PC-9 (cell line): ENCODE data around the gene TVP23A. TPM values are rescaled to one million over a fixed set of nuclear protein-coding genes. Genes with fewer than 3 reads are reported as not detected.

Experiments used
- BruUV-seq: library from RNA; stranded (reverse); fragments of 400-500 nt; replicated peaks from 2 replicates; lab custom pipeline; 2021; lab: Mats Ljungman, UMichigan
- CTCF ChIA-PET: fragments of 300-600 bp; sonication (Branson Sonifier 250); formaldehyde crosslinking; loops from one replicate; lab custom pipeline; 2022; ENCODE audit warnings: antibody characterized with exemption; lab: Charles Lee
- POLR2A ChIA-PET: fragments of 300-600 bp; sonication (Branson Sonifier 250); formaldehyde crosslinking; loops from one replicate; lab custom pipeline; 2022; ENCODE audit warnings: antibody characterized with exemption; ENCODE audit not compliant: unreplicated experiment; lab: Charles Lee
- DNase-seq, 2 experiments: peaks; one replicate each; pipeline versions ENCODE4 v3.0.0 to v3.0.0-alpha.2; 2015 to 2022; ENCODE audit warnings: mixed read lengths in 1 of 2
- H2AFZ ChIP-seq: fragments of 200-600 bp; sonication (generic); 2 replicates; pipeline ENCODE4 v1.8.1; 2017; ENCODE audit warnings: antibody characterized with exemption
- H3F3A ChIP-seq: fragments of 200-600 bp; sonication (generic); 2 replicates; pipeline ENCODE4 v1.8.1; 2017; ENCODE audit warnings: antibody characterized with exemption, mild to moderate bottlenecking, low read depth; ENCODE audit not compliant: insufficient read depth
- H3K27ac ChIP-seq: fragments of 200-600 bp; sonication (generic); 2 replicates; pipeline ENCODE4 v1.6.1; 2016; ENCODE audit warnings: mixed run types
- H3K27me3 ChIP-seq: fragments of 200-600 bp; sonication (generic); 2 replicates; pipeline ENCODE4 v1.6.1; 2016; ENCODE audit warnings: low read depth, mixed run types; ENCODE audit not compliant: insufficient read depth
- H3K36me3 ChIP-seq: fragments of 200-600 bp; sonication (generic); 2 replicates; pipeline ENCODE4 v1.6.1; 2016; ENCODE audit warnings: low read depth, mixed run types
- H3K4me1 ChIP-seq: fragments of 200-600 bp; sonication (generic); replicated peaks from 2 replicates; pipeline ENCODE4 v1.6.1; 2016; ENCODE audit warnings: mixed run types; ENCODE audit not compliant: insufficient read depth
- H3K4me2 ChIP-seq: fragments of 200-600 bp; sonication (generic); 2 replicates; pipeline ENCODE4 v1.6.1; 2017; ENCODE audit warnings: mixed run types
- H3K4me3 ChIP-seq: fragments of 200-600 bp; sonication (generic); 2 replicates; pipeline ENCODE4 v1.6.1; 2016; ENCODE audit warnings: mixed run types
- H3K79me2 ChIP-seq: fragments of 200-600 bp; sonication (generic); 2 replicates; pipeline ENCODE4 v1.6.1; 2017; ENCODE audit warnings: low read depth, mixed run types
- H3K9me2 ChIP-seq: fragments of 200-600 bp; sonication (generic); 2 replicates; pipeline ENCODE4 v1.8.1; 2017; ENCODE audit warnings: mild to moderate bottlenecking; ENCODE audit not compliant: insufficient read depth
- H3K9me3 ChIP-seq: fragments of 200-600 bp; sonication (generic); 2 replicates; pipeline ENCODE4 v1.8.1; 2016; ENCODE audit warnings: low read depth; ENCODE audit not compliant: insufficient read depth
- H4K20me1 ChIP-seq: fragments of 200-600 bp; sonication (generic); 2 replicates; pipeline ENCODE4 v1.8.1; 2017; ENCODE audit not compliant: insufficient read depth
- EZH2 ChIP-seq: fragments of 200-600 bp; sonication (generic); IDR thresholded peaks from 2 replicates; pipeline ENCODE4 v1.8.0; 2017; ENCODE audit warnings: antibody characterized with exemption, low read depth
- intact Hi-C: fragments of 100-400 bp; cut with micrococcal nuclease; formaldehyde crosslinking; loops from one replicate; pipeline ENCODE4 v1.10.0; 2022; ENCODE audit not compliant: unreplicated experiment
- total RNA-seq: library from RNA; stranded (reverse); gene quantifications from 2 replicates; pipeline ENCODE4 v1.2.3, GENCODE V29; 2021
- TF ChIP-seq, protein P1 (sequence below): fragments of 200-600 bp; sonication (generic); conservative IDR thresholded peaks from 2 replicates; pipeline ENCODE4 v1.6.1; 2017; ENCODE audit warnings: mixed run types, antibody characterized with exemption, mild to moderate bottlenecking, moderate library complexity

Gene TVP23A
- total RNA-seq, 1 experiment from 2014 or later, result not detected

DNA sequence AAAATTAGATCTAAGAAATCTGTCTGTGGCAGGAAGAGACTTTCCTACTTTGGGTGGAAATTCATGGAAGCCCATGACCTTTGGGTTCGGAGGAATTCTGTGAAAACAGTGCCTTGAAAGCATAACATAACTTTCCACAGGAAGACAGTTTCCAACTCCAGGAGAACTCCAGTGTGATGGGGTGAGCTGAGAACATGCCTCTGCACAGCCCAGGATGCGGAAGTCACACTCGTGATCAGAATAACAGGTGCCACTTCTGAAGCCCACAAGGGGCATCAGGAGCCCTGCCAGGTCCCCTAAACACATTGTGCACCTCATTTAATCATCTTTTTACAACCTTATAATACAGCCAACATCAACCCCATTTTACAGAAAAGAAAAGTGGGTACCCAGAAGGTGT is 9.7 kb downstream of the TVP23A start:
- Histone ChIP-seq H4K20me1 (no peaks in the 10 kb centered on the region), H3K9me2 (no peaks in the 10 kb centered on the region), H3K4me3 (no peak overlapping the region), H3K4me1 (no peaks in the 10 kb centered on the region), H3K9me3 (no peaks in the 10 kb centered on the region), H3K27me3 (no peaks in the 10 kb centered on the region), H3K27ac (no peak overlapping the region), H3K79me2 (no peaks in the 10 kb centered on the region), H3K4me2 (no peak overlapping the region), H3F3A (no peaks in the 10 kb centered on the region), H2AFZ (no peak overlapping the region), H3K36me3 (no peaks in the 10 kb centered on the region)
- BruUV-seq, result no TSS peak
- intact Hi-C loops, result no loop called here
- DNase-seq, result no peak
- CTCF ChIA-PET, result no interaction called here
- TF ChIP-seq, protein P1, sequence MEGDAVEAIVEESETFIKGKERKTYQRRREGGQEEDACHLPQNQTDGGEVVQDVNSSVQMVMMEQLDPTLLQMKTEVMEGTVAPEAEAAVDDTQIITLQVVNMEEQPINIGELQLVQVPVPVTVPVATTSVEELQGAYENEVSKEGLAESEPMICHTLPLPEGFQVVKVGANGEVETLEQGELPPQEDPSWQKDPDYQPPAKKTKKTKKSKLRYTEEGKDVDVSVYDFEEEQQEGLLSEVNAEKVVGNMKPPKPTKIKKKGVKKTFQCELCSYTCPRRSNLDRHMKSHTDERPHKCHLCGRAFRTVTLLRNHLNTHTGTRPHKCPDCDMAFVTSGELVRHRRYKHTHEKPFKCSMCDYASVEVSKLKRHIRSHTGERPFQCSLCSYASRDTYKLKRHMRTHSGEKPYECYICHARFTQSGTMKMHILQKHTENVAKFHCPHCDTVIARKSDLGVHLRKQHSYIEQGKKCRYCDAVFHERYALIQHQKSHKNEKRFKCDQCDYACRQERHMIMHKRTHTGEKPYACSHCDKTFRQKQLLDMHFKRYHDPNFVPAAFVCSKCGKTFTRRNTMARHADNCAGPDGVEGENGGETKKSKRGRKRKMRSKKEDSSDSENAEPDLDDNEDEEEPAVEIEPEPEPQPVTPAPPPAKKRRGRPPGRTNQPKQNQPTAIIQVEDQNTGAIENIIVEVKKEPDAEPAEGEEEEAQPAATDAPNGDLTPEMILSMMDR, result no peak
- no peak for TF ChIP-seq EZH2
- POLR2A ChIA-PET, result no interaction called here

DNA sequence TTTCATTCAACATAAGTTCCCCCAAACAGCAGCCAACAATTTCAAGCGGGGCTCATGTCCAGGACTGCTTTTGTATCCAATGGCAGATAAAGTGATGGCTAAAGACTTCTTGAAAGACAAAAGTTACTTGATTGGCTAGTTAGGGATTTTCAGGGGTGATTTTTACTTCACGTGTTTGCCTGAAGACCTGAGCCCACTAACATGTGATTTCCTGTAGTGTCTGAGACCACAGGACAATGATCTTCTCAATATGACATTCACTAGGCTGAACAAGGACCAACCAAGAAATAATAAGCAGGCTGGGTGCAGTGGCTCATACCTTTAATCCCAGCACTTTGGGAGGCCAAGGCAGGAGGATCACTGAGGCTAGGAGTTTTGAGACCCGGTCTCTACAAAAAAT is 10.4 kb downstream of the TVP23A start:
- intact Hi-C loops, result no loop called here
- TF ChIP-seq EZH2, result no peak
- TF ChIP-seq, protein P1, result no peak
- no peaks in the 10 kb centered on the region for H4K20me1 ChIP-seq
- no peaks in the 10 kb centered on the region for H3K36me3 ChIP-seq
- H3K27me3 ChIP-seq, result no peaks in the 10 kb centered on the region
- ChIA-PET CTCF (no interaction called here), POLR2A (no interaction called here)
- H3F3A ChIP-seq, result no peaks in the 10 kb centered on the region
- H3K9me2 ChIP-seq, result no peaks in the 10 kb centered on the region
- H3K4me3 ChIP-seq, result no peak overlapping the region
- no peak overlapping the region for H2AFZ ChIP-seq
- H3K9me3 ChIP-seq, result no peaks in the 10 kb centered on the region
- H3K4me2 ChIP-seq, result no peak overlapping the region
- no peaks in the 10 kb centered on the region for H3K79me2 ChIP-seq
- no peaks in the 10 kb centered on the region for H3K4me1 ChIP-seq
- H3K27ac ChIP-seq, result no peak overlapping the region
- no peak for DNase-seq
- no TSS peak for BruUV-seq

DNA sequence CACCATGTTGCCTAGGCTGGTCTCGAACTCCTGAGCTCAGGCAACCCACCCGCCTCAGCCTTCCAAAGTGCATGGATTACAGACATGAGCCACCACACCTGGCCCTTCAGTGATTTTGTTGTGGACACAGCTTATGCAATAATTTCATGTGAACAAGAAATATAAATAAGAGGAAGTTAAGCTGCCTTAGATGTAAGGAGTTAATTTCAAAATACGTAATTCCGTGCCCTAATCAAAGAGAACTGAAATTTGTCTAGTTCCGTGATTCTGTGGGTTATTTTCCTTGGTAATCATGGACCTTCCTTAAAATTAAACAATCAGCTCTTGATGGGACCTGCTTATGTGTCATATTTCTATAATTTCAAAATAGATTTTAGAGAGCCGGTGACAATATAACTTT is 11.9 kb downstream of the TVP23A start:
- CTCF ChIA-PET, result no interaction called here
- Histone ChIP-seq H4K20me1 (no peaks in the 10 kb centered on the region), H3K36me3 (no peaks in the 10 kb centered on the region), H3K4me2 (no peak overlapping the region), H3F3A (no peaks in the 10 kb centered on the region), H3K27me3 (no peaks in the 10 kb centered on the region), H3K9me2 (no peaks in the 10 kb centered on the region), H3K79me2 (no peaks in the 10 kb centered on the region), H3K27ac (no peak overlapping the region), H2AFZ (no peak overlapping the region), H3K9me3 (no peaks in the 10 kb centered on the region), H3K4me1 (no peaks in the 10 kb centered on the region), H3K4me3 (no peak overlapping the region)
- POLR2A ChIA-PET, result no interaction called here
- no peak for DNase-seq
- TF ChIP-seq, protein P1, result no peak
- no peak for TF ChIP-seq EZH2
- BruUV-seq, result no TSS peak
- intact Hi-C loops, result no loop called here
